Endodermal cell (in vitro differentiated cells): ENCODE results near the gene PLAGL2. TPM values are rescaled to one million over a fixed set of nuclear protein-coding genes. Genes with fewer than 3 reads are reported as not detected.

Experiments used
- DNase-seq: peaks from one replicate; pipeline ENCODE4 v3.0.0-alpha.2; 2017
- H3K27ac ChIP-seq: 2 replicates; pipeline ENCODE4 v1.5.1; 2013; ENCODE audit warnings: mild to moderate bottlenecking, low read depth, low read length, moderate library complexity
- H3K27me3 ChIP-seq: 2 replicates; pipeline ENCODE4 v1.6.1; 2013; ENCODE audit warnings: mild to moderate bottlenecking, low read length, moderate library complexity; ENCODE audit not compliant: insufficient read depth, control insufficient read depth, poor library complexity, severe bottlenecking
- H3K36me3 ChIP-seq: 2 replicates; pipeline ENCODE4 v1.7.0; 2013; ENCODE audit warnings: mild to moderate bottlenecking, low read length, moderate library complexity; ENCODE audit not compliant: control insufficient read depth, insufficient read depth
- H3K4me1 ChIP-seq: one replicate; pipeline ENCODE4 v1.7.0; 2013; ENCODE audit warnings: low read length; ENCODE audit not compliant: control insufficient read depth, insufficient read depth
- H3K4me3 ChIP-seq: 2 replicates; pipeline ENCODE4 v1.5.1; 2013; ENCODE audit warnings: mild to moderate bottlenecking, low read length, moderate library complexity
- H3K9ac ChIP-seq: 2 replicates; pipeline ENCODE4 v1.6.1; 2013; ENCODE audit warnings: mild to moderate bottlenecking, low read length, moderate library complexity; ENCODE audit not compliant: poor library complexity, severe bottlenecking; ENCODE audit errors: extremely low read depth
- H3K9me3 ChIP-seq: 2 replicates; pipeline ENCODE4 v1.6.1; 2013; ENCODE audit warnings: mild to moderate bottlenecking, low read length, moderate library complexity; ENCODE audit not compliant: control insufficient read depth
- H3K27ac Mint-ChIP-seq: 2 replicates; pipeline ENCODE4 v1.8.0; 2020; ENCODE audit warnings: mixed read lengths
- H3K27me3 Mint-ChIP-seq: 2 replicates; pipeline ENCODE4 v1.8.0; 2021; ENCODE audit warnings: mild to moderate bottlenecking, mixed read lengths; ENCODE audit not compliant: insufficient read depth
- H3K36me3 Mint-ChIP-seq: 2 replicates; pipeline ENCODE4 v1.8.0; 2020; ENCODE audit warnings: low read depth, mixed read lengths
- H3K4me1 Mint-ChIP-seq: 2 replicates; pipeline ENCODE4 v1.8.0; 2020; ENCODE audit warnings: mixed read lengths
- H3K4me3 Mint-ChIP-seq: 2 replicates; pipeline ENCODE4 v1.8.0; 2020; ENCODE audit warnings: mild to moderate bottlenecking, moderate library complexity, mixed read lengths
- H3K9me3 Mint-ChIP-seq: 2 replicates; pipeline ENCODE4 v1.8.0; 2020; ENCODE audit warnings: mild to moderate bottlenecking, mixed read lengths
- WGBS, 2 experiments: methylation state at CpG; one replicate each; pipeline versions ENCODE4 v1.1.5 to v1.1.7; 2013; ENCODE audit warnings: missing lambda C conversion rate in 2 of 2, mixed read lengths in 1 of 2; ENCODE audit not compliant: insufficient coverage in 1 of 2, insufficient read length in 1 of 2; 5-methylcytosine and 5-hydroxymethylcytosine counted together
- total RNA-seq, 2 donors: library from RNA; stranded (reverse); fragmentation: NEBNext Ultra II Directional in 1 of 2; extraction: Animal tissue kit (Norgen Biotek cat#: 25700) in 1 of 2; gene quantifications; 2 replicates in 1 of 2; 3 replicates in 1 of 2; pipeline ENCODE4 v1.2.1, GENCODE V29; 2021
- TF ChIP-seq, protein P1 (sequence below): fragments of 200-600 bp; sonication (generic); conservative IDR thresholded peaks from 2 replicates; pipeline ENCODE4 v1.5.0; 2021; ENCODE audit warnings: antibody characterized with exemption, mild to moderate bottlenecking

The PLAGL2 gene
- total RNA-seq, 2 donors from 2014 or later: 25.5 to 34.5 TPM

DNA sequence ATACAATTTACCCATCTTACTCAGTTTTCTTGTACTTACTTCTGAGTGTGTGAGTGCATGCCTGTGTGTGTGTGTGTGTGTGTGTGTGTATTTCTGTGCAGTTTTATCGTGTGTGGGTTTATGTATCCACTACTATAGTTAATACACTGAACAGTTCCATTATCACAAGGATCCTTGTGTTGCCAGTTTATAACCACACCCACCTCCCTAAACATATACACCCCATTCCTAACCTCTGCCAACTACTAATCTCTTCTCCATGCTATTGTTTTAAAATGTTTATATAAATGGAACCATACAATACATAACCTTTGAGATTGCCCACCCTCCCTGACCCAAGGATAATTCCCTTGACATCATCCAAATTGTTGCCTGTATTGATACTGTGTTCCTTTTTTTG is 18.8 kb upstream of the PLAGL2 start:
- WGBS, 2 experiments: no CpG with 5 or more reads among the region's 1 CpG
- peaks cover 77% of the 10 kb centered on the region for H3K36me3 Mint-ChIP-seq
- DNase-seq: no peak
- Histone ChIP-seq H3K4me1 (peaks cover 5% of the 10 kb centered on the region), H3K9me3 (no peaks in the 10 kb centered on the region), H3K27me3 (no peaks in the 10 kb centered on the region), H3K27ac (no peak overlapping the region), H3K9ac (no peak overlapping the region), H3K4me3 (no peak overlapping the region), H3K36me3 (peaks cover 48% of the 10 kb centered on the region)
- H3K27me3 Mint-ChIP-seq: no peaks in the 10 kb centered on the region
- H3K4me1 Mint-ChIP-seq: peaks cover 13% of the 10 kb centered on the region
- TF ChIP-seq, protein P1, sequence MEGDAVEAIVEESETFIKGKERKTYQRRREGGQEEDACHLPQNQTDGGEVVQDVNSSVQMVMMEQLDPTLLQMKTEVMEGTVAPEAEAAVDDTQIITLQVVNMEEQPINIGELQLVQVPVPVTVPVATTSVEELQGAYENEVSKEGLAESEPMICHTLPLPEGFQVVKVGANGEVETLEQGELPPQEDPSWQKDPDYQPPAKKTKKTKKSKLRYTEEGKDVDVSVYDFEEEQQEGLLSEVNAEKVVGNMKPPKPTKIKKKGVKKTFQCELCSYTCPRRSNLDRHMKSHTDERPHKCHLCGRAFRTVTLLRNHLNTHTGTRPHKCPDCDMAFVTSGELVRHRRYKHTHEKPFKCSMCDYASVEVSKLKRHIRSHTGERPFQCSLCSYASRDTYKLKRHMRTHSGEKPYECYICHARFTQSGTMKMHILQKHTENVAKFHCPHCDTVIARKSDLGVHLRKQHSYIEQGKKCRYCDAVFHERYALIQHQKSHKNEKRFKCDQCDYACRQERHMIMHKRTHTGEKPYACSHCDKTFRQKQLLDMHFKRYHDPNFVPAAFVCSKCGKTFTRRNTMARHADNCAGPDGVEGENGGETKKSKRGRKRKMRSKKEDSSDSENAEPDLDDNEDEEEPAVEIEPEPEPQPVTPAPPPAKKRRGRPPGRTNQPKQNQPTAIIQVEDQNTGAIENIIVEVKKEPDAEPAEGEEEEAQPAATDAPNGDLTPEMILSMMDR: no peak
- no peaks in the 10 kb centered on the region for H3K9me3 Mint-ChIP-seq
- H3K27ac Mint-ChIP-seq: no peak overlapping the region
- H3K4me3 Mint-ChIP-seq: no peak overlapping the region

DNA sequence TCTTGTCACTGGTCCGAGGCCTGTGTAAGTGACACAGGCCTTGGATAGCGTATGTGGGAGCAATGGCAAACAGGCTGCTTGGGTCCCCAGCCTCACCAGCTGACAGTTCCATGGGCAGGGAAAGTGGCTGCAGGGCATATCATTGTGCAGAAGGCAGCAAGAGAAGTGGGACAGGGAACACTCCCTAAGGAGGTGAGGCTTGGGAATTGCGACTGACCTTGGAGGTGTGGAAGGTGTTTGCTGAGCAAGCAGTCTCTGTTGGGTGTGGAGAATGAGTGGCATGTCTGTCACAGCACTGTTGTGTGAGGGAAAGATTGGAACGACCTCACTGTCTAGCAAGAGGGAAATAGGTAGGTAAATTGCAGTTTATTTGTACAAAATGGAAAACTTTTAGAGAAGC is 16.9 kb upstream of the PLAGL2 start:
- Mint-ChIP-seq H3K27me3 (no peaks in the 10 kb centered on the region), H3K4me3 (no peak overlapping the region), H3K36me3 (peaks cover 79% of the 10 kb centered on the region), H3K27ac (peak overlapping the region; percentile 1), H3K4me1 (peaks cover 11% of the 10 kb centered on the region), H3K9me3 (no peaks in the 10 kb centered on the region)
- no peak for DNase-seq
- TF ChIP-seq, protein P1: no peak
- Histone ChIP-seq H3K9ac (no peak overlapping the region), H3K4me3 (no peak overlapping the region), H3K9me3 (no peaks in the 10 kb centered on the region), H3K27ac (no peak overlapping the region), H3K27me3 (no peaks in the 10 kb centered on the region), H3K36me3 (peaks cover 55% of the 10 kb centered on the region), H3K4me1 (peaks cover 4% of the 10 kb centered on the region)
- WGBS, 2 experiments: 90 to 92% methylated on average over 3 to 4 of the region's 4 CpGs

DNA sequence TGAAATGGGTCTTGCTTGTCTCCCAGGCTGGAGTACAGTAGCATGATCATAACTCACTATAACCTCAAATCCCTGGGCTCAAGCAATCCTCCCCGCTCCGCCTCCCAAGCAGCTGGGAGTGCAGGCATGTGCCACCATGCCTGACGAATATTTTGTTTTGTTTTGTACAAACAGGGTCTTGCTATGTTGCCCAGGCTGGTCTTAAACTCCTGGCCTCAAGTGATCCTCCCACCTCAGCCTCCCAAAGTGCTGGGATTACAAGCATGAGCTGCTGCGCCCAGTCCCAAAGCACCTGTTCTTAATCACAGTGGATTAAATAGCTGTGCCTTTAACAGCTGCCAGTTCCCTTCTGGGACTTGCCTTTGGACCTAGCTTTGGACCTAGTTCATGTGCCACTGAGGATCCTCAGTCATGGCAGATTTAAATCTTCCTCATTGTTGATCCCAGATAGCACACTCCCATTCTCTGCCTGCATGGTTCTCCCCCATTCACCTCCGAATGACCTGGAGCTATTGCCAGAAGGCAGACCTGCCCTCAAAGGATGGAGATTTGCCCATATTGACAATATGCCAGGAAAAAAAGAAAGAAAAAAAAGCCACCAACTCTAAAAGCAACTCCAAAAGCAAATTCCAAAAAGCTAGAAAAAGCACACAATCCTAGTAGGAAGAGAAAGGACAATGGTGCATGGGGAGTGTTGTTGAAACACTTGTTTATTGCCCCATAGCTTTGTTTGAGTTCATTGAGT is 10.8 kb upstream of the PLAGL2 start:
- Histone ChIP-seq H3K9ac (no peak overlapping the region), H3K9me3 (no peaks in the 10 kb centered on the region), H3K4me1 (no peaks in the 10 kb centered on the region), H3K36me3 (peaks cover 70% of the 10 kb centered on the region), H3K27me3 (no peaks in the 10 kb centered on the region), H3K27ac (no peak overlapping the region), H3K4me3 (no peak overlapping the region)
- no peaks in the 10 kb centered on the region for H3K27me3 Mint-ChIP-seq
- no peak overlapping the region for H3K27ac Mint-ChIP-seq
- peaks cover 73% of the 10 kb centered on the region for H3K36me3 Mint-ChIP-seq
- no peak overlapping the region for H3K4me3 Mint-ChIP-seq
- H3K4me1 Mint-ChIP-seq: peaks cover 8% of the 10 kb centered on the region
- WGBS, 2 experiments: 90 to 94% methylated on average over 5 of the region's 5 CpGs
- no peak for DNase-seq
- TF ChIP-seq, protein P1: no peak
- no peaks in the 10 kb centered on the region for H3K9me3 Mint-ChIP-seq
